ENCODE results near the gene DSG3.

- TF ChIP-seq NRF1 (IDR thresholded peaks at IDR 0.05; ENCODE audit: low read depth, low read length) (no peak), TBP (IDR thresholded peaks at IDR 0.05; ENCODE audit: low read depth, low read length) (no peak), SRF (IDR thresholded peaks at IDR 0.05; ENCODE audit: low read depth, low read length) (no peak), BRCA1 (IDR thresholded peaks at IDR 0.05; ENCODE audit: low read depth, low read length) (no peak), TEAD4 (IDR thresholded peaks at IDR 0.05; ENCODE audit: low read depth, low read length) (no peak), CTCF (IDR thresholded peaks at IDR 0.05; ENCODE audit: control extremely low read depth in 1 of 3, insufficient read depth in 1 of 3, low read depth in 1 of 3, low read length in 3 of 3) (no peak), POLR2A (IDR thresholded peaks at IDR 0.05; ENCODE audit: control extremely low read depth in 1 of 2, low read depth in 2 of 2, low read length in 2 of 2) (no peak), TAF7 (optimal IDR thresholded peaks at IDR 0.05; ENCODE audit: borderline replicate concordance, low read depth, low read length) (no peak)
Measured at GRCh38 chr18:31500051-31500688, 52.6 kb downstream of the DSG3 start.

All from H1 (cell line).